HG03558 (cell line): ENCODE data around the gene EXOC1.
A peak's percentile ranks its signal among the peaks of the same experiment; 100 is the strongest.
"Not testable (repeated sequence)": the region's sequence is repeated elsewhere in the genome, so short reads cannot be mapped to it uniquely, and the experiment has no call there.

ENCODE experiments used
- ATAC-seq: cut with Tn5 transposase; IDR thresholded peaks from one replicate; pipeline ENCODE4 v1.9.1; 2021; ENCODE audit warnings: moderate number of reproducible peaks; ENCODE audit not compliant: unreplicated experiment; ENCODE audit errors: extremely low read depth

The EXOC1 gene

DNA sequence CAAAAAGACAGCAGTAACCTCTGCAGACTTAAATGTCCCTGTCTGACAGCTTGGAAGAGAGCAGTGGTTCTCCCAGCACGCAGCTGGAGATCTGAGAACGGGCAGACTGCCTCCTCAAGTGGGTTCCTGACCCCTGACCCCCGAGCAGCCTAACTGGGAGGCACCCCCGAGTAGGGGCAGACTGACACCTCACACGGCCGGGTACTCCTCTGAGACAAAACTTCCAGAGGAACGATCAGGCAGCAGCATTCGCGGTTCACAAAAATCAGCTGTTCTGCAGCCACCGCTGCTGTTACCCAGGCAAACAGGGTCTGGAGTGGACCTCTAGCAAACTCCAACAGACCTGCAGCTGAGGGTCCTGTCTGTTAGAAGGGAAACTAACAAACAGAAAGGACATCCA is 11.1 kb upstream of the EXOC1 start:
- ATAC-seq: not testable (repeated sequence)

DNA sequence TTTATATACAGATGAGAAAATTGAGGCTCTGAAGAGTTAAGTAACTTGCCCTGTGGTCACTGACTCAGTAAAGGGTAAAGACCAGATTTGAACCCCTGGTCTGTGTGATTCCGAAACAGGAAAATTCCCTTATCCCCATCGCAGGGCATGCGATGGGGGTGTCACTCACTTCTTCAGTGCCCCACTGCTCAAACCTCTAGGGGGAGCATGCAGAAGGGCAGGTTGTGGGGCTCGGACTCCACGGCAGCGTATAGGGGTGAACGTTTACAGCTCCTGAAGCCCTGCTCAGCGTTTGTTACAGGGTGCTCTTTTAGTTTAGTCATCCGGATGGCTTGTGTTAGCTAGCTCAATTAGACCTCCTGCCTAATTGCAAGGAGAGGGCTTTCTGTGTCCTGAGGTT is 3.7 kb upstream of the EXOC1 start:
- ATAC-seq: no peak

DNA sequence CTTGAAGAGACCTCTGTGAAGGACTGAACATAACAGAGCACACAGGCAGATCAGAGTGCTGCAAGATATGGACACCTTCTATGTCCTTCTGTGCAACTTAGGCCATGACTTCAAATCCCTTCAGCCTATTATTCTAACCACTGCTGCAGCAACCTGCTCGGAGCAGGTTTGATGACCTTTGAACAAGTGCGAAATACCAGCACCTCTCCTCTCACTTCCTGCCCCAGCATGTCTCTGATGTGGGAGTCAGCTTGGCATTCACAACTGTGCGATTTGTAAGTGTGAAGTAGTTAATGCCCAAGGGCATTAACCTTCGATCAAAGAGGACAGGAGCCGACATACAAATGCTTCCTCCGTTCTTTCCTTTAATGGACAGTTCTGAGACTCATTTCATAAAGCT is 1.6 kb upstream of the EXOC1 start:
- ATAC-seq: no peak

DNA sequence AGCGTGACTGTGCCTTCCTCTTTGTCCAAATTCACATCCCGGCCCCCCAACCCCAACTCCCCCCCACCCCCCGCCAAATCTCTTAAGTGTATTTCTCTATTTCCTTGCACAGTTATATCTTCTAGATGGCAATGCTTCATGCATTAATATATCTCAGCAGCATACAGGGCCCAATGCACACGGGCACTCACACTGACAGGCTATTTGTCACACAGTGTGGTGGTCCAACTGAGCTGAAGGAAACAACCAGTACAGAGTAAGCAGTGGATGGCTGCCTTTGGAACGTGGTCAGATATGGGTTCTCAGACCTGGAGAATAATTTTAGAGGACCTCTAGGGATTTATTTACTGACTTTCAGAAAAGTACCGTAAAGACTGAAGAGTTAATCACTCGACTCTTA is 681 bp downstream of the EXOC1 start:
- no peak for ATAC-seq

DNA sequence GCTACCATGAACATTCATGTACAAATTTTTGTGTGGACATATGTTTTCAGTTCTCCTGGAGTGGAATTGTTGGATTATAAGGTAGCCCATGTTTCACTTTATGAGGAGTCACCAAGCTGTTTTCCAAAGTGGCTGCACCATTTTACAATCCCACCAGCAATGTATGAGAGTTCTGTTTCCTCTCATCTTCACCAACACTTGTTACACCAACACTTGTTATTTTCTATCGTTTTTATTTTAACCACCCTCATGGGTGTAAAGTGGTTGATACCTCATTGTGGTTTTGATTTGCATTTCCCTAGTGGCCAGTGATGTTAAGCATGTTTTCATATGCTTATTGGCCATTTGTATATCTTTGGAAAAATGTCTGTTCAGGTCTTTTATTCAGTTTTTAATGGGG is 4.1 kb downstream of the EXOC1 start:
- no peak for ATAC-seq

DNA sequence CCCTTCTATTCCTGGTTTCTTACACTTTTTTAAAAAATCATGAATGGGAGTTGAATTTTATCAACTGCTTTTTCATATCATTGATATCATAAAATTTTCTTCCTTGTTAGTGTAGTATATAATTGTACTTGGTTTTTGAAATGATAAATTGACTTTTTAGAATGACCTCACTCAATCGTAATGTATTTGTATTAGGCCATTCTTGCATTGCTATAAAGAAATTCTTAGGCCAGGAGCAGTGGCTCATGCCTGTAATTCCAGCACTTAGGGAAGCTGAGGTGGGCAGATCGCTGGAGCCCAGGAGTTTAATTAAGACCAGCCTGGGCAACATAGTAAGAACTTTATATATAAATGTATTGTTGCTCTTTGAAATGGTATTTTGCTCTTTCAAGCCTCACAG is 6.3 kb downstream of the EXOC1 start:
- ATAC-seq: no peak

DNA sequence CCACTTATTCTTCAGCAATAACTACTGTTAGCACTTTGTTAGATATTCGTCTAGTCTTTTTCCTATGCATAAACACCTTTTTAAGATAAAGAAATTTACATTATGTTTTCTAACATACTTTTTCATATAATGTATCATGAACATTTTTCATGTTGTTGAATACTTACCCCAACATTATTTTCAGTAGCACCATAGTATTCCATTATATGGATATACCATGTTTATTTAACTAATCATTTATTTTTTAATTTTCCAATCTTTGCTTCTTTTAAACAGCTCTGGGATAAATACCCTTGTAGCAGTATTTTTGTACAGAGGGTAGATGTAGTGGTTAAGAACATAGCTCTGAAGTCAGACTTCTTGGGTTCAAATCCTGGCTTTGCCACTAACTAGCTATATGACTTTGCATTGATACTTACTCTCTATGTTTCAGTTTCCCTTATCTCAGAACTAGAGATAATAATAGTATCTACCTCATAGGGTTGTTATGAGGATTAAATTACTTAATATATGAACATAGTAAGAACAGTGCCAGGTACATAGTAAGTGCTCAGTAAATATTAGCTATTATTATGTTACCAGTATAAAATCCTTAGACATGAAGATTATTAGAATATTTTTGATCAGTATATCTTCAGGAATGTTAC is 11.3 kb downstream of the EXOC1 start:
- ATAC-seq: no peak

DNA sequence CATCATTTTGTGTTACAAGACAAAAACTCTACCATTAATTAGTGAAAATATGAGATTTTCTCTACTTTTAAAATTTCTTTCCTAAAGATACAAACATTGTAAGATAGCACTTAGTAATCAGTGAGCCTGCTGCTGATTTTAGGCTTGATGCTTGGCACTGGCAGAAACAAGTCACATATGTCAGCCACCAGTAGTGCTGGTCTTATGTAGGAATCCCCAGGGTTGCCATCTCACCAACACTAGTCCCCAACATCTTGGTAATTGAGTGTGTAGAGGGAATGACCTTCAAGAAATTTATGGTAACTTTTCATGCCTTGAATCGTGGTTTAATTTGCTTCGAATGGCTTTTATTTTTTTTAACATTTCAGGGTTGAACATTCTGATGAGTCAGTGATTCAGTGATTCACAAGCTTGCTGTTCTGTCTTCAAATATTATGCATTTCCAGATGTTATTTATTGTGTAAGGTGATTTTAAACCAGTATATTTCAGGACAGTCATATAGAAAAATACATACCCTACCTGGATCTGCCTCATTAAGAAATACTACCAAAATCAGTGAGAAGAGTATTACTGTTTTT is 11.9 kb downstream of the EXOC1 start:
- ATAC-seq: no peak

DNA sequence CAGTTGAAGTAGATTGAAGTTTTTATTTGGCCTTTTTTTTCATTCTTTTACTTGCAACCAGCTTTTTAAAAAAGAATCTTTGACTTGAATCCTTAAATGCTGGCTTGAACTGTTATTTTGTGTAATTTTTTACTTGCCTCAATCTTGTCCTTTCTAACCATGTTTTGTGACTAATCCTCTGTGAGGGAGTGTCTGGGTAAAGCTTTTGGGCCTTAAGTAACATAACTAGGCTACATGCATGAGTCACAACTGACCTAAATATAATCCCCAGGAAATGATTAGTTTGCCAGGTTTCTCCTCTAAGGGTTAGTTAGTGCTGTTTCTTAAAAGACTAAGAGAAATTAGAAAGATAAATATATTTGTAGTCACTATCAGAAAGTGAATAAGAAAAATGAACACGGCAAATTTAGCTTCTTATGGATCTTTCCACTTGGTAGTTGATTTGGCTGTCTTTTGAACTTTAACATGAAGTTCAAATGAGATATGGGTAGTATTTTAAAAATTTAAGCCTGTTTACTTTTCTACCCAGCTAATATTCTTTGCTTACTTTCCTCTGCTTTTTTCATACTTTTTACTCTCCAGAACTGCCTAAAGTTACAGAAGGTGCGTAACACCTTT is 13.0 kb downstream of the EXOC1 start:
- ATAC-seq: peak; percentile 77

DNA sequence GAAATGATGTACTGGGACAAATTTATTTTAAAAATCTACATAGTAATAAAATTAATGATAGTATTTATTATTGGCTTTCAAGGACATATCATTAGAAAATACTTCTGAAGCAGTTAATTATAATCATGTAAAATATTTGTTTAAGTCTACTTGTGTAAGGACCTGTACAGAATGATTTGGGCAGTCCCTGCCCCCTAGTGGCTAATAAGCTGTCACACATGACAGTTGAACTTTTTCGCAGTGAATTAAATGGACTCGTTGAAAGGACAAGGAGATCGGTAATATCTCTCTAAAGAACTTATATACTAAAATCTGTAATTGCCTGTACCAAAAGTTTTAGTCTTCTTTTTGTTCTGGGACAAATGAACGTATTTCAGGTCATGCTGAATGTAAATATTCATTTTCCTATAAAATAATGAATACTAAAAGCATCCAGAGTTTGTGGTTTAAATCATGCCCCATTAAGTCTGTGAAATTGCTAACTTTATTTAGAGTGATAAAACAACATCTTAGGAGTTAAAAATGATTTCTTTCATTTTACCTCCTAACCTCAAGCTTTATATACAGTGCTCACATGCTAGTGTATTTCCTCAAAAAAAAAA is 13.6 kb downstream of the EXOC1 start:
- peak; percentile 61 for ATAC-seq

DNA sequence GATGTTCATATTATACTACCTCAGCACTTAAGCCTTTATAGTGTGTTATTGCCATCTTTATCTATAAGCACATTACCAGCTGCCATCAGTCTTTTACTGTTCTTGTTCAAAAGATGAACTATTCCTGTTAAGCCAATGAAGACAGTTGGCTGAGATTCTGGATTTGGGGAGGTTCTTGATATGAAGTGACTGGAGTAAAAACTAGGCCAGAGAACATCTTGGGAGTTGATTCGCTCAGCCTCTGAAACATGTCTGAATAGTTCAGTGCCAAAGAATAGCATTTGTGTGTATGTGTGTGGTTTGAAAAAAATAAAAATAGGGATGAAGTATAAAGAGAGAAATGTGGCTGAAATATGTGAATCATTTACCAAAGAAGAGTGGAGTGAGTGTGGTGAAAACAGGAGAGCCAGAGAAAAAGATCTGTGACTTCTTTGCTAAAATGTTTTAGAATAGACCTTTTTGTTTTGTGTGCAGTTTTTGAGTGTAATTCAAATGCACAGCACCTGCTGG is 15.2 kb downstream of the EXOC1 start:
- no peak for ATAC-seq

DNA sequence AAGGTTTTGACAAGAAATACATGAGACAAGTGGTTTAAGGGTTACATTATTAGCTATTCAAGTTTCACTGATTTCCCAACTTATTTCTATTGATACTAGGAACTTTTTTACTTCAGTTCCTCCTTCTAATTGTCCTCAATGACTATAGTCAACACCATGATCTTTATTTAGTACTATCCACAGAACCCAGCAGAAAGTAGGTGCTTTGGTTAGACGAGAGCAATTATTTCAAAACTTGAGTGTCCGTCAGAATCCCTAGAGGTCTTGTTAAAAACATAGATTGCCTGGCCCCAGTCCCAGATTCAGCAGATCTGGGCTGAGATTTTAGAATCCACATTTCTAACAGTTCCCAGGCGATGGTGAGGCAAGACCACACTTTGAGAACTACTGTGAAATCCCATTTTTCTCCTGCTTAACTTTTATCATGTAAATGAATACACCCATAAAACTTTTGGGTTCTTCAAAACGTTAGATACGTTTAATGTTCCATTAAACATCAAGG is 17.9 kb downstream of the EXOC1 start:
- no peak for ATAC-seq

DNA sequence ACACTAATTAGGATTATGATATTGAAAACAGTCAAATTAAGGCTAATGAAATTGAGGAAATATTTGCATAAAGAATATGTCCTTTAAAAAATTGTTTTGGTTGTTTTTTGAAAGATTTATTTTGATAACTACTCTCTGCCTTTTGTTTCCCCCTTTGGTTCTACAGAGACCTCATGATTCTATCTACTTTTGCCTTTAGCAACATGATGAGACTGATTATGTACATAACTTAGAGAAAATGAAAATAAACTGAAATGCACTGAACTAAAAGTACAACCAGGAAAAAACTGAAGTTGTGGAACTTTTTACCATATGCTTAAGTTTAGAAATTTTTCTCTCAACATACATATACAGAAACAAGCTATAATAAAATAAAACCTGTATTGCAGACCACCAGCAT is 21.4 kb downstream of the EXOC1 start:
- ATAC-seq: no peak

DNA sequence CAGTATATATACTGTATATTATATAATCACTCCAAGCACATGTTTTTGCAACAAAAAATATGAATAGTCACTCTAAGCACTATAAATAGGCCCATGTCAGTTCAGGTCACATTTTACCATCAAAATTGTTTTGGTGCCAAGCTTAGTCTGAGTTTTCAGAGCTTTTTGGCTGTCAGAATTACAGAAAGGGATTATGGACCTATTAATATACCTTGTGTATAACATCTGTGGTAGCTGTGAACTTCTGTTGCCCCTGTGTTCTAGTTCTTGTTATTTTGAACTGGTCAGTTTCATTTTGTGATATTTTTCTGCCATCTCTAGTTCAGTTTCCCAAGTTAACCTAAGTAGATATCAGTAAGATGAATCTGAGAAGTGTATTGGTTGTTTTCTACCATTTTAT is 22.9 kb downstream of the EXOC1 start:
- ATAC-seq: no peak

DNA sequence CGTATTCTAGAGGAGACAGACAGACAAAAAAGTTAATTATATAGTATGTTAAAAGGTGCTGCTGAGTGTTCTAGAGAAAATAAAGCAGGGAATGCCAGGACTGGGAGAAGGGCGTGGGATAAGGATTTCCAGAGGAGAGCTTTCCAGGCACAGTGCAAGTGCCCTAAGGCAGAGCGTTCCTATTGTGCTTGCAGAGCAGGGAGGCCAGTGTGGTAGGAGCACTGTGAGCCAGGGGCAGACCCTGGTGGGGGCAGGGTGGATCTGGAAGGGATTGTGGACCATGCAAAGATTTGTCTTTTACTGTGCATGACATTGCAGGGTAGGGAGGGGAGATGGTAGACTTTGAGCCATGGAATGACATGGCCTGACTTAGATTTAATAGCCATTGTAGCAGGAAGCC is 25.8 kb downstream of the EXOC1 start:
- ATAC-seq: no peak

DNA sequence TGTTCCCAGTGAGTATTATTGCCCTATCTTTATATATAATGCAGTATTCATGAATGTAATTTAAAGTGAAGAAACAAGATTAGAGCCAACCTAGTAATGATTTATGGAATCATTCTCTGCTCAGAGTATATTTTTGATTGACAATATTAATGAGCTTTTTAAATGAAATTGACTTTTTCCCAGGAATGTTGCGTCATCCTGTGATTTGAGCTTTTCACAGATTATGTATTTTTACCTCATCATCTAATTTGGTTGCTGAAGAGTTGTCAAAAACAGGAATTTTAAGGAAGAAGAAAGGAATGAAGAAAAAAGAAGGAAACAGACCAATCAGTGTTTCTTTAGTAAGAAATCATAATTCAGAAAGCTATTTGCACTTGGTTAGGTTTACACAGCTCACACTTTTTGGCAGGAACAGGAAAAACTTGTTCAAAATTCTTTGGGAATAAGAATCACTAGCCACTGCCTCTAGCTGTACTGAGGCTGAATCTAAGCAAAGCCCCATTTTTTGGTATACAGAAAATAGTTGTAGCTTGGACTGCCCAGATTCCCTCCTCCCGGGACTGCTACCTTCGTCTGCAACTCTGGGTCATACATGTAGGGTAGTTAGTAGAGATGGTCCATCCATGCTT is 27.3 kb downstream of the EXOC1 start:
- no peak for ATAC-seq

DNA sequence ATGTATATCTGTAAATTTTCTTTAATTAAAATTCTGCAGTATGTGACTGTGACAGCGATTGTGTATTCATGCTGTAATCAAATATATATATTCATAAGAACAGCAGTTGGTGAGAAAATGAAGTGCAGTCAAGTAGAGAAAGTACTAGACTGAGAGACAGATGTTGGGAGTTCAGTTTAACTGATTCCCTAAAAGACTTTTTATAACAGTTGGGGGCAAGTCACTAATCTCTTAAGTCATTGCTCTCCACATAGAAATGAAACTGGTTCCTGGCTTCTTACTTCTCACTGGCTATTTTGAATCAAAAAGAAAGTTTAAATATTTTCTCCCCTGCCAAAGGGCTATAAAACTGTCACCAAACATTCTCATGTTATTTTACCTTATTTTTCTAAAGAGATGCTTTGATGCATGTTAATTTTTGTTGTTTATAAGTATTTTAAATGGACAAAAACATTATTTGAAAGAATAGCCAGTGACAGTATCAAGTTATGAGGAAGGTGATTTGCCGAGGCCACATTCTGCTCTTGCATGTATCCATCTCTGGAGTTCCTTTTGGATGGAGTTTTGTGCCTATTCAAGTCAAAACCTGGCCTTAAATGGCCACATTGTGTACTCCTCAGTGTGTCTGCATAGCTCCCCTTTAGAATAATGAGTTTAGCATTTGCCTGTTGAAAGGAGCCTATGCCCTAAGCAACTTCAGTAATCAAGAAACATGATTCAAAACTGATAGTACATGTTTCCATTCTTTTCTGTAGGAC is 30.8 kb downstream of the EXOC1 start:
- no peak for ATAC-seq

DNA sequence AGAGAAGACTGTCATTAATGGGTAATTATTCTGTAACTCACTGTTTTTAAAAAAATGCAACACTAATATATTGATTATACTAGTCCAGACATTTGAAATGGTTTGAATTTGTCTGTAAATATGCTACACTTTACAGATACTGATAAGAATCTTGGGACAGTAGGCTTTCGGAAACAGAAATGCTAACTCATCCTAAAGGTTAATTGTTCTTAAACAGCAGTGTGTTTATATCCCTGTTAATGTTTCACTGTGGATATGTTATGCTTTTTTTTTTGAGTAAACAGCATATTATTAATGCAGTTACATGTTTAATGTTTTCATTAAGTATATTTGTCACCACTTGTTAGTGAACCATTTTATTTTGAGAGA is 31.4 kb downstream of the EXOC1 start:
- ATAC-seq: no peak

DNA sequence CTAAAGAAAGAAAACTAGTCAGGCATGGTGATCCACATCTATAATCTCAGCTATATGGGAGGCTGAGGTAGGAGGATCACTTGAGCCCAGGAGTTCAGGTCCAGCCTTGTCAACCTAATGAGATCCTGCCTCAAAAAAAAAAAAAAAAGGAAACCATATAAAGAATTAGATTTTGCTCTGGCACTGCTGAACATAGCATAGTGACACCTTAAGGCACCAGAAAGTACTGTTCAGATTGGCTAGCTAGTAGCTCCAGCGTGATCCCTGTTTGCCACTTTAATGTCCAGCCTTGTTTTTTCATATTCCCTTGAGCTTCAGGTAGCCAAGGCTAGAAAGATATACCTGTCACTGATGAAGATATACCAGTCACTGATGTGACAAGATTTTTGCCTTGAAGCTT is 34.1 kb downstream of the EXOC1 start:
- no peak for ATAC-seq

DNA sequence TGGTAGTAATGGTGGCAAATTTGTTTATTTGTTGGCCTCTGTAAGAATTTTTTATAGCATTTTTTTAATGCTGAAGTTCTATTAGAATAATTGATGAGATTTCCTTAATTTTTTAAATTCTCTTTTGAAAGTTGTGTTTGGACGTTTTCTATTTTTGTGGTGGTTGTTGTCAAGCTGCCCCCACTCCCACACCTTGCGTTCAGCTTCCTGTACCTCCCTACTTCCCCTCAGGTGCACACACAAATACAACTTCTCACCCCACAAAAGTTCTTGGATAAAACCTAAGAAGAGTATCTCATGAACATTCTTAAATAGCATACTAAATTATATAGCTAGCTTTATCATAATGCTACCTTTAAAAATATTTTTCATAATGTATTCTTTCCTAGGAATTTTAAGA is 38.7 kb downstream of the EXOC1 start:
- ATAC-seq: no peak
